PFSK-1 (cell line): Measurements from ENCODE around the gene ANKZF1.

Experiments
- FOXP2 ChIP-seq: optimal IDR thresholded peaks from 2 replicates; pipeline ENCODE3; 2011; ENCODE audit warnings: borderline replicate concordance, control low read depth, inconsistent platforms; ENCODE audit not compliant: insufficient read depth; ENCODE audit errors: extremely low read length, extremely low read depth
- POLR2AphosphoS5 ChIP-seq: IDR thresholded peaks from 2 replicates; pipeline ENCODE4 v1.6.1; 2012; ENCODE audit warnings: low read depth, mild to moderate bottlenecking, control low read depth, low read length, moderate library complexity
- REST ChIP-seq, 2 experiments: IDR thresholded peaks; 2 replicates each; pipeline versions ENCODE4 v1.6.1 to v1.8.0; 2011 to 2012; ENCODE audit warnings: low read depth in 2 of 2, low read length in 2 of 2, control low read depth in 1 of 2, inconsistent platforms in 1 of 2, mild to moderate bottlenecking in 1 of 2, moderate library complexity in 1 of 2; ENCODE audit not compliant: insufficient read depth in 1 of 2
- SIN3A ChIP-seq: IDR thresholded peaks from 2 replicates; pipeline ENCODE4 v1.6.1; 2012; ENCODE audit warnings: mild to moderate bottlenecking, low read length, moderate library complexity, borderline replicate concordance; ENCODE audit not compliant: insufficient read depth
- TAF1 ChIP-seq: IDR thresholded peaks from 2 replicates; pipeline ENCODE4 v1.6.1; 2012; ENCODE audit warnings: low read length, control low read depth, borderline replicate concordance; ENCODE audit not compliant: insufficient read depth

Gene ANKZF1

GRCh38 chr2:219219784-219220532 lies 9.6 kb upstream of the ANKZF1 start:
- TF ChIP-seq SIN3A: no peak
- no peak for TF ChIP-seq REST (IDR thresholded peaks at IDR 0.05; ENCODE audit: insufficient read depth in 1 of 2, low read depth in 2 of 2, low read length in 2 of 2)
- no peak for TF ChIP-seq POLR2AphosphoS5
- TF ChIP-seq FOXP2: no peak
- no peak for TF ChIP-seq TAF1

- no peak for TF ChIP-seq TAF1
- TF ChIP-seq FOXP2: no peak
These were observed 8.8 kb upstream of the ANKZF1 start for GRCh38 chr2:219220652-219221402.

GRCh38 chr2:219221957-219222518 lies 7.6 kb upstream of the ANKZF1 start:
- TF ChIP-seq SIN3A: no peak
- no peak for TF ChIP-seq POLR2AphosphoS5
- TF ChIP-seq REST (IDR thresholded peaks at IDR 0.05; ENCODE audit: insufficient read depth in 1 of 2, low read depth in 2 of 2, low read length in 2 of 2): no peak

- no peak for TF ChIP-seq TAF1
- no peak for TF ChIP-seq POLR2AphosphoS5
- no peak for TF ChIP-seq REST (IDR thresholded peaks at IDR 0.05; ENCODE audit: insufficient read depth in 1 of 2, low read depth in 2 of 2, low read length in 2 of 2)
- TF ChIP-seq SIN3A: no peak
- no peak for TF ChIP-seq FOXP2
These were observed 5.6 kb upstream of the ANKZF1 start for GRCh38 chr2:219223831-219224610.

GRCh38 chr2:219225350-219225749 lies 4.3 kb upstream of the ANKZF1 start:
- TF ChIP-seq POLR2AphosphoS5 (no peak), TAF1 (no peak)
